H1 (cell line): ENCODE data around the gene SAMD14. TPM values are rescaled to one million over a fixed set of nuclear protein-coding genes. Genes with fewer than 3 reads are reported as not detected.

Source experiments
- SRF ChIP-seq: IDR thresholded peaks from 2 replicates; pipeline ENCODE4 v1.6.1; 2011; ENCODE audit warnings: mild to moderate bottlenecking, low read depth, low read length, moderate library complexity
- polyA plus RNA-seq, 7 experiments: library from polyadenylated mRNA; depleted of rRNA in 3 of 7; stranded (reverse) in 5 of 7; unstranded in 2 of 7; fragments of >200 nt in 5 of 7; fragments of 200-250 nt in 2 of 7; gene quantifications; 1 replicate in 5 of 7; 2 replicates in 1 of 7; 4 replicates in 1 of 7; pipeline versions ENCODE4 v1.2.1 to v1.2.3, GENCODE V29; 2011 to 2013; ENCODE audit warnings: missing spikeins in 2 of 7, mixed read lengths in 2 of 7
- total RNA-seq: library from RNA; stranded (reverse); fragmentation: NEBNext Ultra II Directional; extraction: Animal tissue kit (Norgen Biotek cat#: 25700); gene quantifications from 2 replicates; pipeline ENCODE4 v1.2.1, GENCODE V29; 2021

SAMD14 gene
- total and polyA plus RNA-seq, 2 of the 8 experiments (the other 6 are each of a cell fraction or from before 2014, with no cell fraction given), result 5.7 to 5.8 TPM

- TF ChIP-seq SRF, result no peak
These were observed 15.0 kb upstream of the SAMD14 start (continued) for GRCh38 chr17:50144845-50145531.
